Measurements from ENCODE around the gene ZFPM1. TPM values are rescaled to one million over a fixed set of nuclear protein-coding genes. Genes with fewer than 3 reads are reported as not detected.

Gene ZFPM1
- total RNA-seq, 1 experiment from 2014 or later, result 3.9 TPM

DNA sequence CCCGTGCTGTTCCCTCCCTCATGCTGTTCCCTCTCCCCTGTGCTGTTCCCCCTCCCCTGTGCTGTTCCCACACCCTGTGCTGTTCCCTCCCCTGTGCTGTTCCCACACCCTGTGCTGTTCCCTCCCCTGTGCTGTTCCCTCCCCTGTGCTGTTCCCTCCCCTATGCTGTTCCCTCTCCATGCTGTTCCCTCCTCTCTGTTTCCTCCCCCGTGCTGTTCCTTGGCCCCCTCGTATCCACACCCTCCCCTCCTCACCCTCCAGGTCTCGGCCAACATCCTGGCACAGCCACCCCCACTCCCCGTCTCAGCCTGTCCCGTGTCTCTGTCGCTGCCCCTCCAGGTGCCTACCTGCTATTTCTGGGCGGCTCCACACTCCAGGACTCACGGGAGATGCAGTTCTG is 68.6 kb downstream of the ZFPM1 start:
- Histone ChIP-seq H3K9me3 (ENCODE audit: control insufficient read depth, insufficient read depth, low read depth, low read length) (no peaks in the 10 kb centered on the region), H3K27ac (ENCODE audit: low read length) (no peak overlapping the region), H3K36me3 (ENCODE audit: control insufficient read depth, insufficient read depth, low read length) (no peaks in the 10 kb centered on the region), H3K4me1 (ENCODE audit: control insufficient read depth, insufficient read depth, low read length) (no peaks in the 10 kb centered on the region), H3K27me3 (ENCODE audit: control insufficient read depth, insufficient read depth, low read length) (no peaks in the 10 kb centered on the region), H3K4me3 (ENCODE audit: low read depth in 2 of 2, low read length in 2 of 2) (no peak overlapping the region)
- ATAC-seq (no peak), DNase-seq (ENCODE audit: low read depth, low spot score) (no peak)
- ChIA-PET POLR2A (no interaction called here), CTCF (no interaction called here)
- in situ Hi-C loops (cut with HindIII; ENCODE audit: low pct_unique_long_range_greater_than_20kb, low sequenced_read_pairs), result no loop called here
- TF ChIP-seq, protein P1, sequence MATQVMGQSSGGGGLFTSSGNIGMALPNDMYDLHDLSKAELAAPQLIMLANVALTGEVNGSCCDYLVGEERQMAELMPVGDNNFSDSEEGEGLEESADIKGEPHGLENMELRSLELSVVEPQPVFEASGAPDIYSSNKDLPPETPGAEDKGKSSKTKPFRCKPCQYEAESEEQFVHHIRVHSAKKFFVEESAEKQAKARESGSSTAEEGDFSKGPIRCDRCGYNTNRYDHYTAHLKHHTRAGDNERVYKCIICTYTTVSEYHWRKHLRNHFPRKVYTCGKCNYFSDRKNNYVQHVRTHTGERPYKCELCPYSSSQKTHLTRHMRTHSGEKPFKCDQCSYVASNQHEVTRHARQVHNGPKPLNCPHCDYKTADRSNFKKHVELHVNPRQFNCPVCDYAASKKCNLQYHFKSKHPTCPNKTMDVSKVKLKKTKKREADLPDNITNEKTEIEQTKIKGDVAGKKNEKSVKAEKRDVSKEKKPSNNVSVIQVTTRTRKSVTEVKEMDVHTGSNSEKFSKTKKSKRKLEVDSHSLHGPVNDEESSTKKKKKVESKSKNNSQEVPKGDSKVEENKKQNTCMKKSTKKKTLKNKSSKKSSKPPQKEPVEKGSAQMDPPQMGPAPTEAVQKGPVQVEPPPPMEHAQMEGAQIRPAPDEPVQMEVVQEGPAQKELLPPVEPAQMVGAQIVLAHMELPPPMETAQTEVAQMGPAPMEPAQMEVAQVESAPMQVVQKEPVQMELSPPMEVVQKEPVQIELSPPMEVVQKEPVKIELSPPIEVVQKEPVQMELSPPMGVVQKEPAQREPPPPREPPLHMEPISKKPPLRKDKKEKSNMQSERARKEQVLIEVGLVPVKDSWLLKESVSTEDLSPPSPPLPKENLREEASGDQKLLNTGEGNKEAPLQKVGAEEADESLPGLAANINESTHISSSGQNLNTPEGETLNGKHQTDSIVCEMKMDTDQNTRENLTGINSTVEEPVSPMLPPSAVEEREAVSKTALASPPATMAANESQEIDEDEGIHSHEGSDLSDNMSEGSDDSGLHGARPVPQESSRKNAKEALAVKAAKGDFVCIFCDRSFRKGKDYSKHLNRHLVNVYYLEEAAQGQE (IDR thresholded peaks at IDR 0.05; ENCODE audit: insufficient read depth in 1 of 2, low read depth in 2 of 2, low read length in 1 of 2), result no peak
- no peak for TF ChIP-seq POLR2AphosphoS5 (IDR thresholded peaks at IDR 0.05; ENCODE audit: low read depth, low read length)
- TF ChIP-seq SIN3A (IDR thresholded peaks at IDR 0.05; ENCODE audit: borderline replicate concordance, insufficient read depth, low read depth, low read length), result no peak
- TF ChIP-seq, protein P2, sequence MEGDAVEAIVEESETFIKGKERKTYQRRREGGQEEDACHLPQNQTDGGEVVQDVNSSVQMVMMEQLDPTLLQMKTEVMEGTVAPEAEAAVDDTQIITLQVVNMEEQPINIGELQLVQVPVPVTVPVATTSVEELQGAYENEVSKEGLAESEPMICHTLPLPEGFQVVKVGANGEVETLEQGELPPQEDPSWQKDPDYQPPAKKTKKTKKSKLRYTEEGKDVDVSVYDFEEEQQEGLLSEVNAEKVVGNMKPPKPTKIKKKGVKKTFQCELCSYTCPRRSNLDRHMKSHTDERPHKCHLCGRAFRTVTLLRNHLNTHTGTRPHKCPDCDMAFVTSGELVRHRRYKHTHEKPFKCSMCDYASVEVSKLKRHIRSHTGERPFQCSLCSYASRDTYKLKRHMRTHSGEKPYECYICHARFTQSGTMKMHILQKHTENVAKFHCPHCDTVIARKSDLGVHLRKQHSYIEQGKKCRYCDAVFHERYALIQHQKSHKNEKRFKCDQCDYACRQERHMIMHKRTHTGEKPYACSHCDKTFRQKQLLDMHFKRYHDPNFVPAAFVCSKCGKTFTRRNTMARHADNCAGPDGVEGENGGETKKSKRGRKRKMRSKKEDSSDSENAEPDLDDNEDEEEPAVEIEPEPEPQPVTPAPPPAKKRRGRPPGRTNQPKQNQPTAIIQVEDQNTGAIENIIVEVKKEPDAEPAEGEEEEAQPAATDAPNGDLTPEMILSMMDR (IDR thresholded peaks at IDR 0.05), result no peak
- TF ChIP-seq TCF7L2 (IDR thresholded peaks at IDR 0.05; ENCODE audit: low read depth, low read length), result no peak
- BruUV-seq (replicated peaks), result no TSS peak
- intact Hi-C loops (cut with micrococcal nuclease; ENCODE audit: unreplicated experiment), result no loop called here

DNA sequence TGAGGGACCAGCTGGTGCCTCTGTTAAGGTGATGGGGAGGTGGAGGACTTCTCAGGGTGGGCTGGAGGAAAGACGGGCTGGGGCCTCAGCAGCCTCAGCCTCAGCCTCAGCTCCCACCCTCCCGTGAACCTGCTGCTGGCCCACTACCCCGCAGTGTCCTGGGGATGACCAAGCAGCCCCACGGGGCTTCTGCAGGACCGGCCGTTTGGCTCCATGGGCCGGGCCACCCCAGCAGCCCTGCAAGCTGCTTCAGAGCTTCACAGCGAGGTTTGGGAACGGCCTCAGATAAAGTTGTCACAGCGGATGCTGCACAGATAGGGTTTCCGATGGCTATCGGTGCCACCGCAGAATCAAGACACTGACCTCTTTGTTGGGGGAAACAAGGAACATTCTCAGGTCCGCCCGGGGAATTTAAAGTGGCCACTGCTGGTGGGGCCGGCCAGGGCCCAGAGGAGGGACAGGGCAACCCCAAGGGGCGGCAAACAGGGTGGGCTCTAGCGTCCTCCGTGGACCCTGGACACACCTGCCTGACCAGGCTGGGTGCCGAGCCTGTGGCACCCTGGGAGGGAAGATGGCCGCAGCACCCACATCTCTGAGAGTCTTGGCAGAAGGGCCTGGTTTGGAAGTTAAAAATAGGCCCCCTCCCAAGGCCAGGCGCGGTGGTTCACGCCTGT is 69.3 kb downstream of the ZFPM1 start:
- no peak overlapping the region for H3K27ac ChIP-seq (ENCODE audit: low read length)
- no TSS peak for BruUV-seq (replicated peaks)
- DNase-seq (ENCODE audit: low read depth, low spot score), result no peak
- ChIA-PET POLR2A (no interaction called here), CTCF (no interaction called here)
- intact Hi-C loops (cut with micrococcal nuclease; ENCODE audit: unreplicated experiment), result no loop called here
- no peak overlapping the region for H3K4me3 ChIP-seq (ENCODE audit: low read depth in 2 of 2, low read length in 2 of 2)
- H3K27me3 ChIP-seq (ENCODE audit: control insufficient read depth, insufficient read depth, low read length), result no peaks in the 10 kb centered on the region
- in situ Hi-C loops (cut with HindIII; ENCODE audit: low pct_unique_long_range_greater_than_20kb, low sequenced_read_pairs), result no loop called here
- no peak for ATAC-seq
- H3K36me3 ChIP-seq (ENCODE audit: control insufficient read depth, insufficient read depth, low read length), result no peaks in the 10 kb centered on the region
- TF ChIP-seq TCF7L2 (IDR thresholded peaks at IDR 0.05; ENCODE audit: low read depth, low read length) (no peak), POLR2AphosphoS5 (IDR thresholded peaks at IDR 0.05; ENCODE audit: low read depth, low read length) (no peak), SIN3A (IDR thresholded peaks at IDR 0.05; ENCODE audit: borderline replicate concordance, insufficient read depth, low read depth, low read length) (no peak)
- TF ChIP-seq, protein P1 (IDR thresholded peaks at IDR 0.05; ENCODE audit: insufficient read depth in 1 of 2, low read depth in 2 of 2, low read length in 1 of 2), result no peak
- TF ChIP-seq, protein P2 (IDR thresholded peaks at IDR 0.05), result no peak
- H3K4me1 ChIP-seq (ENCODE audit: control insufficient read depth, insufficient read depth, low read length), result no peaks in the 10 kb centered on the region
- no peaks in the 10 kb centered on the region for H3K9me3 ChIP-seq (ENCODE audit: control insufficient read depth, insufficient read depth, low read depth, low read length)

Measured in Panc1 (cell line).